Endothelial cell (in vitro differentiated cells): ENCODE results near the gene KIF13A. TPM values are rescaled to one million over a fixed set of nuclear protein-coding genes. Genes with fewer than 3 reads are reported as not detected.

ENCODE experiments used
- DNase-seq: peaks from one replicate; pipeline ENCODE4 v3.0.0; 2021; ENCODE audit warnings: low spot score
- H3K27ac Mint-ChIP-seq: one replicate; pipeline ENCODE4 v1.8.0; 2021; ENCODE audit warnings: mixed read lengths, inconsistent platforms; ENCODE audit not compliant: unreplicated experiment
- H3K27me3 Mint-ChIP-seq: one replicate; pipeline ENCODE4 v1.8.0; 2021; ENCODE audit warnings: mild to moderate bottlenecking, moderate library complexity, mixed read lengths, inconsistent platforms; ENCODE audit not compliant: unreplicated experiment
- H3K36me3 Mint-ChIP-seq: one replicate; pipeline ENCODE4 v1.8.0; 2021; ENCODE audit warnings: mild to moderate bottlenecking, low read depth, mixed read lengths, inconsistent platforms; ENCODE audit not compliant: unreplicated experiment
- H3K4me1 Mint-ChIP-seq: one replicate; pipeline ENCODE4 v1.8.0; 2021; ENCODE audit warnings: mild to moderate bottlenecking, mixed read lengths, inconsistent platforms; ENCODE audit not compliant: unreplicated experiment
- H3K4me3 Mint-ChIP-seq: one replicate; pipeline ENCODE4 v1.8.0; 2021; ENCODE audit warnings: mild to moderate bottlenecking, mixed read lengths, inconsistent platforms; ENCODE audit not compliant: unreplicated experiment
- H3K9me3 Mint-ChIP-seq: one replicate; pipeline ENCODE4 v1.8.0; 2021; ENCODE audit warnings: mixed read lengths, inconsistent platforms; ENCODE audit not compliant: unreplicated experiment
- total RNA-seq: library from RNA; stranded (reverse); fragmentation: NEBNext Ultra II Directional; extraction: Animal tissue kit (Norgen Biotek cat#: 25700); gene quantifications from one replicate; pipeline ENCODE4 v1.2.1, GENCODE V29; 2021; ENCODE audit not compliant: unreplicated experiment
- TF ChIP-seq, protein P1 (sequence below): fragments of 200-600 bp; sonication (generic); IDR thresholded peaks from one replicate; pipeline ENCODE4 v1.5.0; 2021; ENCODE audit warnings: antibody characterized with exemption; ENCODE audit not compliant: unreplicated experiment

The KIF13A gene
- total RNA-seq, 1 donor from 2014 or later: 139 TPM

DNA sequence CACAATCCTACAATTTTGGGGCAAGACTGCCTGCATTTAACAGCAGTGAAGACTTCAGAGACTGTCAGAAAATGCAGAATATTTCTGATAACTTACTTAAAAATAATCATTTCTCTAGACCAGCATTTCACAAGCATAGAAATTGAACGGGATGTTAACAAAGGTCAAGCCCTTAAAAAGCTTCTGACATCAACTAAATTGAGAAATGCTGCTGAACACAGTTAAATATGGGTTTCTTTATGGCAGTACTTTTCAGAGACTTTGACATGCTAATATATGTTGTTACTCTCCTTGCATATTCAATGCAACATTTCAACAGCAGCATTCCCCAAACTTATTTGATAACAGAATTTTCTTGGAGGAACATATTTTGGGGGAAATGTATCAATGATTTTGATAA, 84.5 kb downstream of the KIF13A start:
- DNase-seq: no peak
- TF ChIP-seq, protein P1, sequence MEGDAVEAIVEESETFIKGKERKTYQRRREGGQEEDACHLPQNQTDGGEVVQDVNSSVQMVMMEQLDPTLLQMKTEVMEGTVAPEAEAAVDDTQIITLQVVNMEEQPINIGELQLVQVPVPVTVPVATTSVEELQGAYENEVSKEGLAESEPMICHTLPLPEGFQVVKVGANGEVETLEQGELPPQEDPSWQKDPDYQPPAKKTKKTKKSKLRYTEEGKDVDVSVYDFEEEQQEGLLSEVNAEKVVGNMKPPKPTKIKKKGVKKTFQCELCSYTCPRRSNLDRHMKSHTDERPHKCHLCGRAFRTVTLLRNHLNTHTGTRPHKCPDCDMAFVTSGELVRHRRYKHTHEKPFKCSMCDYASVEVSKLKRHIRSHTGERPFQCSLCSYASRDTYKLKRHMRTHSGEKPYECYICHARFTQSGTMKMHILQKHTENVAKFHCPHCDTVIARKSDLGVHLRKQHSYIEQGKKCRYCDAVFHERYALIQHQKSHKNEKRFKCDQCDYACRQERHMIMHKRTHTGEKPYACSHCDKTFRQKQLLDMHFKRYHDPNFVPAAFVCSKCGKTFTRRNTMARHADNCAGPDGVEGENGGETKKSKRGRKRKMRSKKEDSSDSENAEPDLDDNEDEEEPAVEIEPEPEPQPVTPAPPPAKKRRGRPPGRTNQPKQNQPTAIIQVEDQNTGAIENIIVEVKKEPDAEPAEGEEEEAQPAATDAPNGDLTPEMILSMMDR: no peak
- Mint-ChIP-seq H3K27me3 (peaks cover under 1% of the 10 kb centered on the region), H3K4me1 (peaks cover 22% of the 10 kb centered on the region), H3K27ac (no peak overlapping the region), H3K36me3 (peaks cover 6% of the 10 kb centered on the region), H3K9me3 (no peaks in the 10 kb centered on the region), H3K4me3 (no peak overlapping the region)

DNA sequence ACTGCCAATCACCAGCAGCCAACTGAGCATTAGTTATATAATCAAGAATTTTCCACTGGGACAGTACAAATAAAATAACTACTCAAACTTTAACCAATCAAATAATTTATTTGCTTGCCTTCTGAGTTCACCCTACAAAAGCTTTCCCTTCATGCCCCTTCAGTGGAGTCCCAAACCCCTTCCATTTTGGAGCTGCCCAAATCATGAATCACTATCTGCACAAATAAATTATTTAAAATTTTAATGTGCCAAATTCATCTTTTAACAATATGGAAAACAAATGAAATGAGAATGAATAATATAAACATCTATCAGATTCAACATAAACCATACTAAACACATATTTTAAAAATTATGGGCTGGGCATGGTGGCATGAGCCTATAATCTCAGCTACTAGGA, 85.9 kb downstream of the KIF13A start:
- DNase-seq: no peak
- Mint-ChIP-seq H3K27me3 (no peaks in the 10 kb centered on the region), H3K27ac (no peak overlapping the region), H3K4me3 (no peak overlapping the region), H3K36me3 (peaks cover 21% of the 10 kb centered on the region), H3K4me1 (peaks cover 8% of the 10 kb centered on the region), H3K9me3 (peaks cover under 1% of the 10 kb centered on the region)
- TF ChIP-seq, protein P1: no peak

DNA sequence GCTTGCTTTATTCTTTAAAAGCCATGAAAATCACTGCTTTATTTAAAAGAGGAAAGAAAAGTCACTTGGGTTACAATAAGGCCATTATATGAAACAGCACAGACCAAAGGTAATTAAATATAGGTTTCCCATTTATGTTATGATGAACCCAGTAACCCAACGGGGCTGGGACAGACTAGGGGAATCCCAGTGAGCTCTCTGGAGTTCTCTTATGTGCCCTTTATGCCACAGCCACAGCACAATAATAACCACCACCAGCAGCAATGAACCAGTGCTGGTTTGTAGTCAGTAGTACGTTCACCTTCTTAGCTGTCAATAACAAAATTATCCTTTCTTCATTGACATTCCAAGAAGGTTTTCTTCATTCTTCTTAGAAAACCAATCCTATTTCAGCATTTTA, 87.4 kb downstream of the KIF13A start:
- TF ChIP-seq, protein P1: no peak
- no peak for DNase-seq
- peaks cover 13% of the 10 kb centered on the region for H3K9me3 Mint-ChIP-seq
- peaks cover 4% of the 10 kb centered on the region for H3K27me3 Mint-ChIP-seq
- peaks cover 2% of the 10 kb centered on the region for H3K4me1 Mint-ChIP-seq
- no peak overlapping the region for H3K4me3 Mint-ChIP-seq
- H3K36me3 Mint-ChIP-seq: peaks cover 36% of the 10 kb centered on the region
- H3K27ac Mint-ChIP-seq: no peak overlapping the region

DNA sequence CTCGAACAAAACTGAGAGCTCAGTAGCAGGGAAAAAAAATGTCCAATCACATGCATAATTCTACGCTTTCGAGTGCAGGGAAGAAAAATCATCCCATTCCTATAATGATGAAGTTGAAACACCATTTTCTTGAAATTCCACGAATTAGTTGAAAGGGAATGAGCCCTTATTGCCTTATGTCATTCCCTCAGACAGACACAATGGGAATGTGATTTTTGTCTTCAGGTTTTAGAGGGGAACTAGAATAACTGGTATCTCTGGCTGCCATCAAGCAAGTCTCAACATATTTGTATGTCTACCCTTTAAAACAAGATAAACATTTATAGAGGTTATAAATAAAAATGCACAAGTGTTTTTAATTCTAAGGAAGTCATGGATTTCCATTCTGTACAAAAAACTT, 87.9 kb downstream of the KIF13A start:
- TF ChIP-seq, protein P1: no peak
- H3K4me1 Mint-ChIP-seq: peaks cover 2% of the 10 kb centered on the region
- H3K36me3 Mint-ChIP-seq: peaks cover 41% of the 10 kb centered on the region
- H3K9me3 Mint-ChIP-seq: peaks cover 15% of the 10 kb centered on the region
- DNase-seq: no peak
- H3K4me3 Mint-ChIP-seq: no peak overlapping the region
- H3K27ac Mint-ChIP-seq: no peak overlapping the region
- H3K27me3 Mint-ChIP-seq: peaks cover 4% of the 10 kb centered on the region

DNA sequence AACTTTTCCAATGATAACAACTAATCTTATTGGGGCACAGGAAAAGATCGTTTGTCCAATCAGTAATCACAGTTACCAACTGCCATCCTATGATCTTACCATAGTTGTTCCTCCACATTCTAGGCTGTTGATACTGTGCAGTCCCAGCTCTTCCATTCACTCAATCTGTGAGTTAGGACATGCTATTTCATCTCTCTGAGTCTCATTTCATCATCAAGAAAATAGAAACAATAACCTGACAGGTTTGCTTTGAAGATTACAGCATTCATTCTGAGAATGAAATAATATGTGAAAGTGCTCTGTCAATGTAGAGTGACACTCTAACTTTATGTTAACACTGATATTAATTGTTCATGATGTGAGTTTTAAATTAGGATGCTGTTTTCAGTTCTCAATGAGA, 89.8 kb downstream of the KIF13A start:
- peaks cover 15% of the 10 kb centered on the region for H3K9me3 Mint-ChIP-seq
- H3K27me3 Mint-ChIP-seq: peaks cover 4% of the 10 kb centered on the region
- peak overlapping the region; percentile 60 for H3K4me3 Mint-ChIP-seq
- H3K4me1 Mint-ChIP-seq: peaks cover 2% of the 10 kb centered on the region
- H3K36me3 Mint-ChIP-seq: peaks cover 52% of the 10 kb centered on the region
- TF ChIP-seq, protein P1: no peak
- DNase-seq: no peak
- H3K27ac Mint-ChIP-seq: no peak overlapping the region
